ENCODE results near the gene A1CF.
"Not testable (repeated sequence)": the region's sequence is repeated elsewhere in the genome, so short reads cannot be mapped to it uniquely, and the experiment has no call there.

The A1CF gene, protein sequence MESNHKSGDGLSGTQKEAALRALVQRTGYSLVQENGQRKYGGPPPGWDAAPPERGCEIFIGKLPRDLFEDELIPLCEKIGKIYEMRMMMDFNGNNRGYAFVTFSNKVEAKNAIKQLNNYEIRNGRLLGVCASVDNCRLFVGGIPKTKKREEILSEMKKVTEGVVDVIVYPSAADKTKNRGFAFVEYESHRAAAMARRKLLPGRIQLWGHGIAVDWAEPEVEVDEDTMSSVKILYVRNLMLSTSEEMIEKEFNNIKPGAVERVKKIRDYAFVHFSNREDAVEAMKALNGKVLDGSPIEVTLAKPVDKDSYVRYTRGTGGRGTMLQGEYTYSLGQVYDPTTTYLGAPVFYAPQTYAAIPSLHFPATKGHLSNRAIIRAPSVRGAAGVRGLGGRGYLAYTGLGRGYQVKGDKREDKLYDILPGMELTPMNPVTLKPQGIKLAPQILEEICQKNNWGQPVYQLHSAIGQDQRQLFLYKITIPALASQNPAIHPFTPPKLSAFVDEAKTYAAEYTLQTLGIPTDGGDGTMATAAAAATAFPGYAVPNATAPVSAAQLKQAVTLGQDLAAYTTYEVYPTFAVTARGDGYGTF

GRCh38 chr10:50885097-50885859, at the start of gene A1CF:
Gene A1CF (minus strand): TSS chr10:50885627. CDS start chr10:50859940, 25,687 bp downstream.
- DNase-seq, result no peak

GRCh38 chr10:50931948-50932431, 46.6 kb upstream of the A1CF start:
- no peak for DNase-seq

- no peak for DNase-seq
These were observed 44.2 kb upstream of the A1CF start for GRCh38 chr10:50929670-50930069.

- DNase-seq, result no peak
These were observed 42.7 kb upstream of the A1CF start for GRCh38 chr10:50928190-50928552.

- DNase-seq, result no peak
These were observed 42.2 kb upstream of the A1CF start for GRCh38 chr10:50927522-50928189.

GRCh38 chr10:50923471-50923870, 38.0 kb upstream of the A1CF start:
- not testable (repeated sequence) for DNase-seq

GRCh38 chr10:50919010-50919409, 33.6 kb upstream of the A1CF start:
- DNase-seq, result no peak

DNA sequence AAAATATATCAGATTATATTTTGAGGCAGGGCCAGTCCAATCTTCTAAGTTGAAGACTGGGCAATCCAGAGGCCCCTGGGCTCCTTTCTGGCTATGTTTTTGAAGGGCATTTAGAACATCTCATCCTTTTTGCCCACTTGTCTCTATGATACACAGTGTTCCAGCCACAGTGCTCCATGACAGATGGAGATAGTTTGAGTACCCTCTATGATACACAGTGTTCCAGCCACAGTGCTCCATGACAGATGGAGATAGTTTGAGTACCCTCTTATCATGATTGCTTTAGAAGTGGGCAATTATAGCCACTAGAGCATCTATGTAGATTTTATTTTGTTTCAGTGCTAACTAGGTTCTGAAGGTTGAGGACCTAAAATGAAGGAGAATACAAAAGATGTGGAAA, 33.1 kb upstream of the A1CF start:
- DNase-seq, result no peak

- DNase-seq, result no peak
These were observed 32.1 kb upstream of the A1CF start for GRCh38 chr10:50917486-50917885.

- no peak for DNase-seq
These were observed 24.0 kb upstream of the A1CF start for GRCh38 chr10:50909334-50910014.

DNA sequence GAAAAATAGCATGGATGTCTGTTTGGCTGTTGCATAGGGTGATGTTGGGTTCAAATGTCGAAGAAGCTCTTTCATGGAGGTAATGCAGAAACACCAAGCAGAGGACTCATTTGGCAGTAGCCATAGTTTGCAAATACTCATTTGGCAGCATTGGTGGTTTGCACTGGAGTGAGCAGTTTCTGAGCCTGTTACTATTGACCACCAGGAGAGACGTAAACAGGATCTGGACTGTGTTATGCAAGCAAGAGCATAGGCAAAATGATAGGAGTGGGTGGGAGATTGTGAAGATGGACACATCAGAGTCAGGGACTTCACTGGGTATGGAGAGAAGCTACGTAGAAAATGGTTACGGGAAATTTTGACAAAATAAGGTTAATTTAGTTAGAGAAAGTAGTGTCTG, 22.9 kb upstream of the A1CF start:
- no peak for DNase-seq

DNA sequence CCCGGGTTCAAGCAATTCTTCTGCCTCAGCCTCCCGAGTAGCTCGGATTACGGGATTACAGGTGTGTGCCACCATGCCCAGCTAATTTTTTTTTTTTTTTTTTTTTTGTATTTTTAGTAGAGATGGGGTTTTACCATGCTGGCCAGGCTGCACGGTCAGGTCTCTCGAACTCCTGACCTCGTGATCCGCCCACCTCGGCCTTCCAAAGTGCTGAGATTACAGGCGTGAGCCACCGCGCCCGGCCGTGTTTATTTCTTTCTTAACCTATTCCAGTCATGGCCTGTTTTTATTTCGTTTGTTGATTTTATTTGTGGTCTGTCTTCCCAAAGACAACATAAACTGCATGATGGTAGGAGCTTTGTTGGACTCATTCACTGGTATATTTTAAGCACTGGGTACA, 20.4 kb upstream of the A1CF start:
- DNase-seq, result not testable (repeated sequence)

GRCh38 chr10:50896721-50897120, 11.3 kb upstream of the A1CF start:
- DNase-seq, result no peak

DNA sequence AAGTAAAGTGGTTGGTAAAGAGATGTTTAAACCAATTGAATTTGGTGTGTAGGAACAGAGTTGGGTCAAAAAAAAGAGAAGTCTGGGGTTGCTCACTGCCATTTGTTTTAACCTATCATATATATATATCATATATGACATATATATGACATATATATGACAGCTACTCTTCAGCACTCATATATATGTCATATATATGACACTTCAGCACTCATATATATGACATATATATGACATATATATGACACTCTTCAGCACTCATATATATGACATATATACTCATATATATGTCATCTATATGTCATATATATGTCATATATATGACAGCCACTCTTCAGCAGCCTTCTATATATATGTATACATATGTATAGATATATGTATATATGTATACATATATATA, 8.9 kb upstream of the A1CF start:
- DNase-seq, result no peak

DNA sequence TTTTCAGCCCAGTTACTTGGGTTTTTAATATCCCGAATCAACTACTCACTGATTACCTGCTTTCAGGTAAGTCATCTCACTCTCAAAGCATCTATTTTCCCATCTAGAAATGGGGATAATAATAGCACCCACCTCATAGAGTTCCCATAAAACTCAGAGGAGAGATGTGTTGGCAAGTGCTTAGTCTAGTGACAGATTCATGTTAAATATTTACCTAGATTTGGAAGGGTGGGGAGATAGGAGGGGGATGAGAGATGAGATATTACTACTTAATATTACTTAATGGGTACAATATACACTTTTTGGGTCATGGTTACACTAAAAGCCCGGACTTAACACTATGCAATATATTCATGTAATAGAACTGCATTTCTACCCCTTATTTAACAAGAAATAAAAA, 7.0 kb upstream of the A1CF start:
- DNase-seq, result no peak

DNA sequence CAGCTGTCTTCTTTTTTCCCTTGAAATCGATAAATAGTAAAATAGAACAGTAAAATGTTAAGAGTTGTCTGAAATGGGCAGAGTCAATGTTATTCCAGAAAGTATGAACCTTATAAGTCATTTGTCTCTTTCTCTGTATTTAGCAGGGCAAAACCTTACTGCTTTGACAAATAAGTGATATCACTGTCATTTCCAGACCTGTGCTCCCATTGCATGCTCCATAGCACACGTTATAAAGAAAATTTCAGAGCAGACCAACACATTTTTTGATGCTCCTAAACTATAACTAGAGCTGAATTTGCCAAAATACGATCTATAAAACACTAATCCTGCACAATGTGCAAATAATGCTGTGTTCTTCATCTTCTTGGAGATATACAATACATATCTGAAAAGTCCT, 1.1 kb downstream of the A1CF start:
- DNase-seq, result no peak

GRCh38 chr10:50883629-50884028, 1.8 kb downstream of the A1CF start:
- DNase-seq, result no peak

DNA sequence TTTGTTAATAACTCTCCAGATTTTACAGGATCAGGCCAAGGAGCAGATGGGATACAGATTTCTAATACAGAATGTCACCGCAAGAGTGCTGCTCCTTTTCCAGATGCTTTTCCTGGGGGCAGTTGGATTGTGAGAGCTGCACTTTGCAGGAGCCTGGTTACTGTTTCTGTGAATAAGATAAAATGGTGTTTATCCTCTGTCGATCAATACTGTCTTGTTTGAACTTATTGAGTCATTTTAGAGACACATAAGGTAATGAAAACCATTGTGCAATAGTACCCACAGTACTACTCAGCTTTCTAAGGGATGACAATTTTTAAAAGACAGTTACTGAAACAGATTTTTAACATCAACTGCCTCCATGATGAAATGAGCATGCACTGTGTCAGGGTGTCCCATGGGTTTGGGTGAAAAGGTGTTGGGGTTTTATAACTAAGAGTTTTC, 2.9 kb downstream of the A1CF start:
- DNase-seq, result no peak

- not testable (repeated sequence) for DNase-seq
These were observed 4.4 kb downstream of the A1CF start for GRCh38 chr10:50881046-50881445.

- no peak for DNase-seq
These were observed 9.0 kb downstream of the A1CF start for GRCh38 chr10:50876429-50876828.

GRCh38 chr10:50874723-50875122, 10.7 kb downstream of the A1CF start:
- DNase-seq, result no peak

DNA sequence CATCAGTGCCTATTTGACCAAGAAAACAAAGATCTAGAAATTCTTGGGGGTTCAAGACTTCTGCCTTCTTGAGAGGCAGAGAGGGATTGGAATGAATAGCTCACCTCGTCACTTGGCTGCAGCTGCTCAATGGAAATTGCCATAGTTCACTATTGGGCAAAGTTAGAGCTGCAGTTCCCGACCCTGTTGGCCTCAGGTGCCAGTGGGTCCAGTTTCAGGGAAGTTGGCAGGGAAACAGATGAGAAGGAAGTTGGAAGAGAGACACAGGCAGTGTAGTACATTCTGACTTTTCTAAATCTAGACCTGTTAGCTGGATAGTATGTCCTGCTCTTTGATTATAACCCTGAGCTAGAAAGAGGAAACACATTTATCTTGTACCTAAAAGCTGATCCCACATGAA, 19.1 kb downstream of the A1CF start:
- DNase-seq, result no peak

DNA sequence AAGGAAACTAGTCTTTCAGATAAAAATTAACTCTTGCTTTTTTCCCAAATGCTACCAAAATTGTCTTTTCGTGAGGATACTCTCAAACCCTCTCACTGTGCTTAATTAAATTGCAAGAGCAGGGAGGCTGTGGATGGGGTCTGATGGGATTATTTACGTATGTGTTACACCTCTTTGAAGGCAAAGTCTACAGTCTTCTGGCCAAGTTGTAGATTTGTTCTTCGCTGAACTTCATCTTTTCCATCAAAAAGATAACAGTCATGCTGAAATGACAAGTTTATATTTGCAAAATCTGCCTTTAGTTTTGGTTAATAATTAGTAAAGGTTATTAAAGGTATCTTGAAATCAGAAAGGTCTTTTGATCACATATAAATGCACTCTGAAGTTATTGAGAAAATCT, 22.7 kb downstream of the A1CF start:
- DNase-seq, result no peak
